NCI-H2171 treated with DMSO at 0.1 percent for 48 hours (cell line): ENCODE measurements around the gene PRR22.

ENCODE experiments used
- DNase-seq: peaks from one replicate; lab custom pipeline; 2025; lab: John Stamatoyannopoulos, UW

The PRR22 gene

GRCh38 chr19:5814123-5814851 is 29.7 kb upstream of the PRR22 start:
- DNase-seq, result no peak

GRCh38 chr19:5811117-5811516 is 26.6 kb upstream of the PRR22 start:
- no peak for DNase-seq

DNA sequence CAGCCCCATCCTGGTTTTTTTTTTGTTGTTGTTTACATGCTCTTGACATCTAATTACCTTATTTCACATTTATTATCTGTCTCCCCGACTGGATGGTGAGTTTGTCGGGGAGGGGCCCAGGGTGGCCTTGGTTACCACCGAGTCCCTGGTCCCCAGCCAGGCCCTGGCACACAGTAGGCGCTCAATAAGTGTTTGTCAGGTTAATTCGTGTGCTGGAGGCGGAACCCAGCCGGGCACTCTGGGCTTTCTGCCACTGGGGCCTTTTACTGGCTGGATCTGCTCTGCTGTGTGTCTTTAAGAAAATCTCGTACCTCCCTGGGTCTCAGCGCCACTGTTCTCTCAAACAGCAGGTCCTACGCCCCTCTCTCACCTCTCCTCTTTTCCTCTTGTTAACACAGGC is 24.9 kb upstream of the PRR22 start:
- DNase-seq, result no peak

GRCh38 chr19:5809053-5809452 is 24.5 kb upstream of the PRR22 start:
- DNase-seq, result no peak

DNA sequence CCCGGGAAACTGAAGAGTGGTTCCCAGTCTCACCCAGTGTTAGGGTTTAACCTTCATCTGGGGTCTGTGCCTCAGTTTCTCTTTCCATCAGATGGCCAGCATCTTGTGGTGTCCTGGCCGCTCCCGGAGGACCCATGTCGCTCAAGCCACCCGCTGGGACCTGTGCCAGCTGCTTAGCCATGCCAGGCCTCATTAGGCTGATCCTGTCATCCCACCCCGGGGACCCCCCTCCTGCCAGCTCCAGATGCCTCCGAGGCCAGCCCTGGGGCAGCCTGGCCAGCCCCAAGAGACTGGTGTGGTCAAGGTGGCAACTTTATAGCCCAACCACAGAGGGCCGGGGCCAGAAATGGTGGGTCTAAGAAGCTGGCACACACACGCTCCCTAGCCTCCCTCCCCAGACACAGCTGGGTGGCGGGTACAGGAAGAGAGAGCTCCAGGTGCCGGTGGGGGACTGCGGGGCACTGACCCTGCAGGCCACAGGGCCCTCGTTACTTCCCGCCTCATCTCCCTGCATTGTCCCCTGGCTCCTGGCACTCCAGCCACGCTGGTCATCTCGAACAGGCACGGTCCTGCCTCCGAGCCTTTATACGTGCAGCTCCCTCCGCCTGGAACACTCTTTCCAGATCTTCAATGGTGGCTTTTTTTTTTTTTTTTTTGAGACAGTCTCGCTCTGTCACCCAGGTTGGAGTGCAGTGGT is 23.7 kb upstream of the PRR22 start:
- no peak for DNase-seq

DNA sequence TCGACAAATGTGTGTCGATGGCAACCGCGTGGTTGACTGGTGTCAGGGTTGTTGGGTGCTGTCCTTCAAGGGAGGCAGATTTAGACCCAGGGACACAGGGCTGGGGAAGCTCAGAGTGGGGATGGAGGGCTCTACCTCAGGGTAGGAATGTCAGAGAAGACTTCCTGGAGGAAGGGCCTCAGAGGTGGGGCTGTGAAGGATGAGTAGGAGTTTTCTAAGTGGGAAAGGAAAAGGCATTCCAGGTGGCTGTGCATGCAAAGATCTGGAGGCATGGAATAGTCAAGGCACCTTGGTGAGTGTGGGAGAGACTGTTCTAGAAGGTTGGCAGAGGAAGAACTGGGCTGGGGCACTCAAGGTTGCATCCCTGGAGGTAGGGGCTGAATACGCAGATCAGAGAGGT is 22.4 kb upstream of the PRR22 start:
- no peak for DNase-seq

GRCh38 chr19:5806133-5806489 is 21.6 kb upstream of the PRR22 start:
- no peak for DNase-seq

DNA sequence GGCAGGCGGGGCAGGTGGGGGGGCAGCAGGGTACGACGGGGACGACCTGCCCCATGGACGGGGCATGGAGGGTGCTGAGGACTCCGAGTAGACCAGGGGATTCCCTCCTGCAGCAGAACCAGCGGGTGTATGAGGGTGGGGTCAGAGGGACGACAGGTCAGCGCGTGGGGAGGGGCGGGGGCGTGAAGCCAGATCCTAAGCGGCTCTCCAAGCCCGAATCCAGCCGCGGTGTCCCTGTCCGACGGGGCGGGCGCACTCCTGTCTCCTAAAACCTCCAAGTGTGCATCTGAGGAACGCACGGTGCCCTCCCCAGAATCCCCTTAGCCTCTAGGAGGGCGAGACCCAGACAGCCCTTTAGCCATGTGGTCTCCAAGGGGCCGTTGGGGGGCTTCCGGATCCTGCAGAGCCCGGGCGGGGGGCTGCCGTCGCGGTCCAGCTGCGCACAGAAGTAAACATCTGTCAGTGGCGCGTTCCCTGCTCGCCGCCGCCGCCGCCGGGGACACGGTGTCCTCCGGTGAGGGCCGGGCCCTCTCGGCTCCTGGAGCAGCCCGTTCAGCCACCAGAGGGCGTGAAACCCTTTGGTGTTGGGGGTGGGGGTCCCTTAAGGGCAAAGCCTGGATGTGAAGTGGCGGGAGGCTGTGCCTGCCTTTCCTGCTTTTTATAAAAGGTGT is 21.1 kb upstream of the PRR22 start:
- peak; percentile 68 for DNase-seq

- peak; percentile 28 for DNase-seq
Observed at GRCh38 chr19:5804516-5805461, 20.2 kb upstream of the PRR22 start, which contains the start of gene NRTN. TSS of gene NRTN (plus strand) at chr19:5805067. CDS start at chr19:5824166, 19,099 bp downstream.

- DNase-seq, result peak; percentile 90
Observed at GRCh38 chr19:5803752-5804515, 19.4 kb upstream of the PRR22 start.

DNA sequence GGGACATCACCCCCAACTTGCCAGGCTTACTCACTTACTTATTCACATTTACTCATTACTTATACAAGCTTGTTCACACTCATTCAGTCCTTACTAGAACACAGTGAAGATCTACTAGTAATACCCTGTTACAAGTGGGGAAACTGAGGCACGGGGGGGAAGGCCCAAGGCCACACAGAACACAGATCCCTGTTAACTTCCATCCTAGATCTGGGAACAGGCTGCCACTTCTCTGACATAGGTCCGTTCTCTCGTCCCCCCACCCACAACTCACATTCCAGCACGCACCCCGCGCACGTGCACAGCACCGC is 18.9 kb upstream of the PRR22 start:
- DNase-seq, result no peak

DNA sequence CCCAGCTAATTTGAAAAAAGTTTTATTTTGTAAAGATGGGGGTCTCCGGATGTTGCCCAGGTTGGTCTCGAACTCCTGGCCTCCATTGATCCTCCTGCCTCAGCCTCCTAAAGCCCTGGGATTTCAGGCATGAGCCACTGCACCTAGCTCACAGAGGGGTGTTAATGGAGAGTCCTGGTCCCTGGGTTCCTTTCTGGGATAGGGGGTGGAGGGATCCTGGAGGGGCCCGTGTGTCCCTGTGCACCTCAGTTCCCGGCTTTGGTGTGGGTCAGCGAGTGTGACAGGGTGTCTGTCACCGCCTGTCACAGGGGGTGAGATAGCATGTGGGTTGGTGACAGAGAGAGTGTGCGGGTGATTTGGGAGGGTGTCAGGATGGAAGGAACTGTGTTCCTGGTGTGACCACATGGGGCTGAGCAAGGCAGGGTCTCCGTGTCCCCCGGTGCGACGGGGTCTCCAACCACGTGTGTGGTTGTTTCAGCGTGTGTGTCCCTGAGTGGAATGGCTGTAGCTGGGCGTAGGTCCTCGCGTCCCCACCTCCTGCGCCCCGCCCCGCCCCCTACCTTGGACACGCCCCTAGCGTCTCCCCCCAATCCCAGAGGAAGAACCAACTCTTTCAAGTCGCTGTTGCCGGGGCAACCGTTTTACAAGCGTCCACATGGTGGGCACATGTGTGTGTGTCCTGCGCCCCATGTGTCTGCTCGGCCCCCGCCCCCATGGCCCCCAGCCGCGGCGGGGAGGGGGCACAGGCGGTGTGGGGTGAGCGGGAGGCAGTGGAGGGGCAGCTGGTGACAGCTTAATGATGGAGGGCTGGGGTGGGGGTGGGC is 17.5 kb upstream of the PRR22 start:
- DNase-seq, result peak; percentile 62

- no peak for DNase-seq
Observed at GRCh38 chr19:5800361-5801270, 16.1 kb upstream of the PRR22 start.

- DNase-seq, result no peak
Observed at GRCh38 chr19:5799247-5800241, 15.0 kb upstream of the PRR22 start.

- DNase-seq, result no peak
Observed at GRCh38 chr19:5798244-5798643, 13.7 kb upstream of the PRR22 start.

DNA sequence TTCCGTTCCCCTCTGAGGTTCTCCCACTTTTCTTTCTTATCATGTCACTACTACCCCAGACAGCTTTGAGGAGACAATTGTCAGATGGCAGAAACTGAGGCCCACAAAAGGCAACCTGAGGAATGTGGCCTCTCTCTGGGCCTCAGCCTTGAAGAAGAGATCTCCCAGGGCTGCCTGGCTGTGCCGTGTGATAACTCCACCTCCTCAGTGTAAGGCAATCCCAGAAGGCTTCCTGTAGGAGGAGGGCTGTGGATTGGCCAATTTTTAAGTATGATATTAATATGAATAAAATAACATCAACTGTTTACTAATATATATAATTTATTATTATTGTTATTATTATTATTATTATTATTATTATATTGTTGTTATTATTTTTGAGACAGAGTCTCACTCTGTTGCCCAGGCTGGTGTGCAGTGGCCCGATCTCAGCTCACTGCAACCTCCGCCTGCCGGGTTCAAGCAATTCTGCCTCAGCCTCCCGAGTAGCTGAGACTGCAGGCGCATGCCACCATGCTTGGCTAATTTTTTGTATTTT is 10.9 kb upstream of the PRR22 start:
- no peak for DNase-seq

DNA sequence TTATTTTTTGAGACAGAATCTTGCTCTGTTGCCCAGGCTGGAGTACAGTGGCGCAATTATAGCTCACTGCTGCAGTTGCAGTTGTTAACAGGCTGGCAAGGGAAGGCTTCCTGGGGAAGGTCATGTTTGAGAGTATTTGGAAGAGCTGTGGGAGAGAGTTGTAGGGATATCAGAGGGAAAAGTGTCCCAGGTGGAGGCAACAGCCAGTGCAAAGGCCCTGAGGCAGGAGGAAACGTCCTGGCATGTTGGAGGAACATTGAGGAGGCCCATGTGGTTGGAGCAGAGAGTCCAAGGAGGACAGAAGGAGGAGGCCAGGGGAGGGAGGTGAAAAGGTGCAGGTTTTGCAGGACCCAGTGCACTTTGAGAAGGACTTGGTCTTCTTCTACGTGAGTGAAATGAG is 8.6 kb upstream of the PRR22 start:
- DNase-seq, result no peak

DNA sequence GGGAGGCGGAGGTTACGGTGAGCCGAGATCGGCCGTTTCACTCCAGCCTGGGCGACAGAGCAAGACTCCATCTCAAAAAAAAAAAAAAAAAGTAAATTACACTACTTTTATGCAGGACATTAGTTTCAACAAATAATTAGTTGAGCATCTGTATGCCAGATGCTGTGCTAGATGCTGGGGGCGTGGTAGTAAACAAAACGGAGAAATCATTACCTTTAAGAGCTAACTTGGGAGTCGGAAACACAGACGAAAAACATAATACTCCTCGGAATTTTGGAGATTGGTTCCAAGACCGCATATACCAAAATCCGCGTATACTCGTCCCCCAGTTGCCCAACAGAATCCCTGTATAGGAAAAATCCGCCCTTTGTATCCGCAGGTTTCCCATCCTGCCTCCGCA is 7.7 kb upstream of the PRR22 start:
- no peak for DNase-seq
